GDM1 (cell line): ENCODE data around the gene TMEM212.
"Not testable (repeated sequence)": the region's sequence is repeated elsewhere in the genome, so short reads cannot be mapped to it uniquely, and the experiment has no call there.

ENCODE experiments used
- DNase-seq: peaks from one replicate; lab custom pipeline; 2025; lab: John Stamatoyannopoulos, UW

TMEM212 gene

GRCh38 chr3:171890398-171890797 is 47.2 kb downstream of the TMEM212 start:
- no peak for DNase-seq

DNA sequence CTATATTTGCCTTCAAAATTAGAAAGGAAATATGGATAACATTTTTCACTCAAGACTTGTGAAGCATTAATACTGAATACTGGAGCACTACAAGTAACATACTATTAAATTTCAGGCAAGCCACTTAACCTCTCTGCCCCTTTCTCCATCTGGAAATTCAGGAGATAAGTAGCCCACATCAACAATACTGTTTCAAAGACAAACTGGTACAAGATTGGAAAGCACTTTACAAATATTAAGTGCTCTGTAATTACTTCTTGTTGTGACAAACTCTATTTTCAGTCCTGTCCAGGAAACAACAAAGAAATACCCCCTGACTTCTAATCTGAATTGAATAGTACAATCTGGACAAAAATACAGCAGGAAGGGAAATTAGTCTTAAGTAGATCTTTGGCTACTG is 49.3 kb downstream of the TMEM212 start:
- no peak for DNase-seq

GRCh38 chr3:171895291-171895690 is 52.1 kb downstream of the TMEM212 start:
- DNase-seq, result no peak

- DNase-seq, result no peak
Measured at GRCh38 chr3:171895900-171896299, 52.8 kb downstream of the TMEM212 start.

DNA sequence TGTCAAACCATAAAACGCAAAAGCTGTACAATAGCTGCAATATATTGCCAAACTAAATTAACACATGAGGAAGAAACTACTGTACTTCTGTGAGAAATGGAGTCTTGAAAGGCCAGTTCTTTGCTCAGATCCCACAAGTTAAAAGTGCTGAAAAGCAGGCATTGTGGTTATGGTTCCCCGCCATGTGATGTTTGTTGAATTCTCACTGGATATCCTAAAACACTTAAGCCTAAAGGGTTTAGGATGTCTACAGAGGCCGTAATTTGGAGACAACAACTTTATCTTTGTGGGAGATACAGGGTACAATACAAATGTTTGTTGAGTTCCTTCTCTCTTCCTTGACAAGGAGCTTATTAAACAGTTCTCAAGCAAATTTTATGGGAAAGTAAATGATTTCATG is 53.2 kb downstream of the TMEM212 start:
- DNase-seq, result no peak

- DNase-seq, result no peak
Measured at GRCh38 chr3:171898192-171898591, 55.0 kb downstream of the TMEM212 start.

DNA sequence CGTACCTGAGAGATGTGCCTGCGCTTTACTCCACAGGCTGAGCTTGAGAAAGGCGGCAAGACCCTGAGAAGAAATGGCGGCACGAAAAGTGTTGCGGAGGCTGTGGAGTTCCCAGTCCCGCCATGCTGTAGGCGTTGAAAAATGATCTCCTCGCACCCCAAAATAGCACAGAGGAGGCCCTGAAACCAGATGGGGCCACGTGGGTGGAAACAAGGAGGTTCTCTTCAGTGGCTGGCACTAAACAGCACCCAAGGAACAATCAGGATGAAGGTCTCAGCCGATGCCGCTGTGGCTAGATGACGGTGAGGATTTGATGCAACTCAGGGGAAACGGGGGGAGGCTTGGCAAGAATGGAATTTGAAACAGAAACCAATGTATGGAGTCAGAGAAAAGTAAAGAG is 57.3 kb downstream of the TMEM212 start:
- DNase-seq, result no peak

DNA sequence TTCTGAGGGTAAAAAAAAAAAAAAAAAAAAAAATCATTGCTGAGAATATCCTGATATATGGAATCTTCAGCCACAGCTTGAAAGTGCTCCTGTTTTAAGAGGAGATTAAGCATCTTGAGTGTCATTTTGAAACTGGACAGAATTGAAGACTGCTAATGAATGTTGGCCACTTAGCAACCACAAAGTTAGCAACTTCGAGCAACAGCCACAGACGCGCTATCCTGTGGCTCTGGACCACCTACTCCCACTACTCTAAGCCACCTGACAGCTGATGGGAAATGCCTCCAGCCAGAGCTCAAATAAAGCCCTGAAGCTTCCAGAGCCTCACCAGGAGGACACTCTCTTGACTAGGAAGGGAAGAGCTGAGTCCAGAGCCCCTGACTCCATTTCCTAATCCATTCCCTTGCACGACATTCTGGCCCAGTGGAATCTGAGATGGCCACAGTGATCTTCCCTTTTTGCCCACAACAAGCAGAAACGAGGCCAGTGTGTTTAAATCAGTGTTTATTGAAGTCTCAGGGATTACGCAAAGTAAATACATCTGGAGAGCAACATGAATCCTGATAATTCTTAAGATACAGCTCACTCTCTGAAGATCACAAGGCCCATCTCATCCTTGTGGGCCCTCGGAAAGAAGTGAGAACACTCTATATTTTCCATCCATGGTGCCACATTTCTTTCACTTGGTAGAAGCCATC is 58.6 kb downstream of the TMEM212 start:
- no peak for DNase-seq

- DNase-seq, result no peak
Measured at GRCh38 chr3:171904829-171905228, 61.7 kb downstream of the TMEM212 start.

DNA sequence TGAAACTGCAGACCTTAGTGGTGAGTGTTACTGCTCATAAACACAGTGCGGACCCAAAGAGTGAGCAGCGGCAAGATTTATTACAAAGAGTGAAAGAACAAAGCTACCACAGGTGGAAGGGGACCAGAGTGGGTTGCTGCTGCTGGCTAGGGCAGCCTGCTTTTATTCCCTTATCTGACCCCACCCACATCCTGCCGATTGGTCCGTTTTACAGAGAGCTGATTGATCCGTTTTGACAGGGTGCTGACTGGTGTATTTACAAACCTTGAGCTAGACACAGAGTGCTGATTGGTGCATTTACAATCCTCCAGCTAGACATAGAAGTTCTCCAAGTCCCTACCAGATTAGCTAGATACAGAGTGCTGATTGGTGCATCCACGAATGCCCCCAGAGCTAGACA is 63.4 kb downstream of the TMEM212 start:
- not testable (repeated sequence) for DNase-seq

DNA sequence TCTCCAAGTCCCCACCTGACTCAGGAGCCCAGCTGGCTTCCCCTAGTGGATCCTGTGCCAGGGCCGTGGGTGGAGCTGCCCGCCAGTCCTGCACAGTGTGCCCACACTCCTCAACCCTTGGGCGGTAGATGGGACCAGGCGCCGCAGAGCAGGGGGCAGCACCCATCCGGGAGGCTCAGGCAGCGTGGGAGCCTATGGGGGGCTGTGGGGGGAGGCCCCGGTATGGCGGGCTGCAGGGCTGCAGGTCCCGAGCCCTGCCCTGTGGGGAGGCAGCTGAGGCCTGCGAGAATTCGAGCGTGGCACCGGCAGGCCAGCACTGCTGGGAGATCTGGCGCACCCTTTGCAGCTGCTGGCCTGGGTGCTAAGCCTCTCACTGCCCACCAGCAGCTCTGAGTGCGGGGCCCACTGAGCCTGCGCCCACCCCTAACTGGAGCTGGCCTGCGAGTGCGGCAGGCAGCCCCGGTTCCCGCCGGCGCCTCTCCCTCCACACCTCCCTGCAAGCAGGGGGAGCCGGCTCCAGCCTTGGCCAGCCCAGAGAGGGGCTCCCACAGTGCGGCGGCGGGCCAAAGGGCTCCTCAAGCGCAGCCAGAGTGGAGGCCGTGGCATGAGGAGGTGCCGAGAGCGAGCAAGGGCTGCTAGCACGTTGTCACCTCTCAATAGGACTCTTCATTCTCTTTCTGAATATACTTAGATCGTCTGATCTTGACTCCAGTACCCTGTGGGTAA is 64.0 kb downstream of the TMEM212 start:
- no peak for DNase-seq

DNA sequence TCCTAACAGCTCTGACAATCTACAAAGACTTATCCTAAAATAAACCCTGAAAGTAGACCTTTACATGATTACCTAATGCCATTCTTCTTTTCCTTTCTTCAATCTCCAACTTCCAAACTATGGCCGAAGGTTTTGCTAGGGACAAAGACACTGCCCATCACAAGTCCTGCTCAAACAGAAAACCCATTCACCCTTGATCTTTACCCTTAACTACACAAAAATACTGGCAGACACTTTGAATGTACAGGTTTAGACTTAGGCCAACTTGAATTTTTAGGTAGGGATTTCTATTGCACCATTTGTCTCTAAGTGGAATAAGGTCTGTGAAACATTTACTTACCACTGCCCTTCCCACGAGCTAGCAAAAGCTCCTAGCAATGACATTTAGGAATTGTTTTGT is 64.6 kb downstream of the TMEM212 start:
- DNase-seq, result no peak

DNA sequence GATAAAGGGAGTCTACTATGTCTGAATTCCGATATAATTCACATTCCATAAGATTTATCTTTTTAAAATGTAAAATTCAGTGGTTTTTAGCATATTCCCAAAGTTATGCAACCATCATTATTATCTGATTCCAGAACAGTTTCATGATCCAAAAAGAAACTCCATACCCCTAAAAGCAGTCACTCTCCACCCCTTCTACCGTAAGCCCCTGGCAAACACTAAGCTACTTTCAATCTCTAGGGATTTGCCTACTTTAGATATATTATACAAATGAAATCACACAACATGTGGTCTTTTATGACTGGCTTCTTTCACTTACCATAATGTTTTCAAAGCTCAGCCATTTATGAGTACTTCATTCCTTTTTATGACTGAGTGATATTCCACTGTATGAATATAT is 65.6 kb downstream of the TMEM212 start:
- DNase-seq, result no peak
